Bronchial epithelial cell (primary cell): ENCODE results near the gene ACE. TPM values are rescaled to one million over a fixed set of nuclear protein-coding genes. Genes with fewer than 3 reads are reported as not detected.

ENCODE experiments used
- DNase-seq: peaks from one replicate; pipeline ENCODE4 v3.0.0-alpha.2; 2010; ENCODE audit warnings: low read depth
- FAIRE-seq: peaks from 2 replicates; lab custom pipeline; 2011; peaks lifted over from hg19 to GRCh38; lab: Jason Lieb, UNC
- H3K27me3 ChIP-seq: 2 replicates; pipeline ENCODE4 v1.5.1; 2011; ENCODE audit warnings: low read length; ENCODE audit not compliant: control insufficient read depth, insufficient read depth
- H3K36me3 ChIP-seq: 2 replicates; pipeline ENCODE4 v1.5.1; 2011; ENCODE audit warnings: low read length; ENCODE audit not compliant: control insufficient read depth, insufficient read depth
- H3K4me3 ChIP-seq: 2 replicates; pipeline ENCODE4 v1.5.1; 2011; ENCODE audit warnings: mild to moderate bottlenecking, low read depth, low read length, control low read depth
- CTCF ChIP-seq: IDR thresholded peaks from 2 replicates; pipeline ENCODE4 v1.5.1; 2011; ENCODE audit warnings: mild to moderate bottlenecking, moderate library complexity, low read length, control low read depth, inconsistent platforms; ENCODE audit not compliant: insufficient read depth, severe bottlenecking
- total RNA-seq: library from RNA; depleted of rRNA; stranded (reverse); fragments of >200 nt; gene quantifications from 2 replicates; pipeline ENCODE4 v1.2.1, GENCODE V29; 2014

Gene ACE
- total RNA-seq, 1 donor from 2014 or later: not detected

- FAIRE-seq: no peak
- Histone ChIP-seq H3K4me3 (no peak overlapping the region), H3K27me3 (no peaks in the 10 kb centered on the region), H3K36me3 (no peaks in the 10 kb centered on the region)
- no peak for TF ChIP-seq CTCF
- no peak for DNase-seq
Observed at GRCh38 chr17:63503341-63503705, 26.5 kb downstream of the ACE start.

- Histone ChIP-seq H3K36me3 (no peaks in the 10 kb centered on the region), H3K4me3 (no peak overlapping the region), H3K27me3 (no peaks in the 10 kb centered on the region)
- TF ChIP-seq CTCF: no peak
- DNase-seq: no peak
- FAIRE-seq: no peak
Observed at GRCh38 chr17:63504261-63504660, 27.4 kb downstream of the ACE start.

- FAIRE-seq (no peak), DNase-seq (no peak)
- no peaks in the 10 kb centered on the region for H3K36me3 ChIP-seq
- TF ChIP-seq CTCF: no peak
- H3K27me3 ChIP-seq: no peaks in the 10 kb centered on the region
- no peak overlapping the region for H3K4me3 ChIP-seq
Observed at GRCh38 chr17:63505341-63505740, 28.5 kb downstream of the ACE start.

GRCh38 chr17:63506627-63507026 lies 29.8 kb downstream of the ACE start:
- no peaks in the 10 kb centered on the region for H3K36me3 ChIP-seq
- no peak for TF ChIP-seq CTCF
- no peak overlapping the region for H3K4me3 ChIP-seq
- DNase-seq (no peak), FAIRE-seq (peak; percentile 7)
- no peaks in the 10 kb centered on the region for H3K27me3 ChIP-seq

- TF ChIP-seq CTCF: no peak
Observed at GRCh38 chr17:63511331-63511730, 34.5 kb downstream of the ACE start.

GRCh38 chr17:63512388-63512787 lies 35.5 kb downstream of the ACE start:
- no peak for FAIRE-seq
- no peak for TF ChIP-seq CTCF

More at GRCh38 chr17:63511331-63511730, 34.5 kb downstream of the ACE start:
- Histone ChIP-seq H3K4me3 (no peak overlapping the region), H3K27me3 (peaks cover 2% of the 10 kb centered on the region), H3K36me3 (no peaks in the 10 kb centered on the region)
- FAIRE-seq (no peak), DNase-seq (no peak)

More at GRCh38 chr17:63512388-63512787, 35.5 kb downstream of the ACE start:
- H3K4me3 ChIP-seq: no peak overlapping the region
- no peaks in the 10 kb centered on the region for H3K36me3 ChIP-seq
- peaks cover 2% of the 10 kb centered on the region for H3K27me3 ChIP-seq
- DNase-seq: no peak
